Peyer's patch (tissue), 4 donors: Measurements from ENCODE around the gene TGFBI. TPM values are rescaled to one million over a fixed set of nuclear protein-coding genes. Genes with fewer than 3 reads are reported as not detected.

ENCODE experiments used
- DNase-seq, 3 donors: peaks; one replicate each; pipeline ENCODE4 v3.0.0-alpha.2; 2017 to 2019
- H3K27ac ChIP-seq, 4 donors: fragments of 200-600 bp; sonication (generic); one replicate each; pipeline ENCODE4 v1.5.1; 2016 to 2019
- H3K27me3 ChIP-seq, 2 donors: fragments of 200-600 bp; sonication (generic); one replicate each; pipeline ENCODE4 v1.5.1; 2019
- H3K36me3 ChIP-seq, 3 donors: fragments of 200-600 bp; sonication (generic); one replicate each; pipeline ENCODE4 v1.5.1; 2016 to 2019
- H3K4me1 ChIP-seq, 4 donors: fragments of 200-600 bp; sonication (generic); one replicate each; pipeline ENCODE4 v1.5.1; 2016 to 2019
- H3K4me3 ChIP-seq, 4 donors: fragments of 200-600 bp; sonication (generic); 1 replicate in 3 of 4; 2 replicates in 1 of 4; pipeline ENCODE4 v1.5.1; 2016 to 2019; ENCODE audit warnings: mild to moderate bottlenecking in 1 of 4
- H3K9me3 ChIP-seq, 4 donors: fragments of 200-600 bp; sonication (generic); one replicate each; pipeline ENCODE4 v1.5.1; 2016 to 2019; ENCODE audit warnings: mild to moderate bottlenecking in 1 of 4
- CTCF ChIP-seq, 6 experiments: fragments of 450-650 bp in 4 of 6; fragments of 200-600 bp in 2 of 6; sonication (generic) in 1 of 6; IDR thresholded peaks; one replicate each; pipeline ENCODE4 v1.5.1; 2017 to 2019; ENCODE audit warnings: antibody characterized with exemption in 6 of 6, mild to moderate bottlenecking in 3 of 6, moderate library complexity in 1 of 6
- POLR2A ChIP-seq, 2 donors: fragments of 450-650 bp; IDR thresholded peaks; one replicate each; pipeline ENCODE4 v1.5.1; 2017; ENCODE audit warnings: antibody characterized with exemption in 2 of 2, mild to moderate bottlenecking in 2 of 2, moderate library complexity in 2 of 2
- total RNA-seq, 4 donors: library from RNA; depleted of rRNA; stranded (reverse); fragments of >200 nt; gene quantifications; one replicate each; pipeline ENCODE4 v1.1.0, GENCODE V29; 2016

The TGFBI gene
- total RNA-seq, 4 donors from 2014 or later, result 17.5 to 56.9 (median 26.3) TPM

DNA sequence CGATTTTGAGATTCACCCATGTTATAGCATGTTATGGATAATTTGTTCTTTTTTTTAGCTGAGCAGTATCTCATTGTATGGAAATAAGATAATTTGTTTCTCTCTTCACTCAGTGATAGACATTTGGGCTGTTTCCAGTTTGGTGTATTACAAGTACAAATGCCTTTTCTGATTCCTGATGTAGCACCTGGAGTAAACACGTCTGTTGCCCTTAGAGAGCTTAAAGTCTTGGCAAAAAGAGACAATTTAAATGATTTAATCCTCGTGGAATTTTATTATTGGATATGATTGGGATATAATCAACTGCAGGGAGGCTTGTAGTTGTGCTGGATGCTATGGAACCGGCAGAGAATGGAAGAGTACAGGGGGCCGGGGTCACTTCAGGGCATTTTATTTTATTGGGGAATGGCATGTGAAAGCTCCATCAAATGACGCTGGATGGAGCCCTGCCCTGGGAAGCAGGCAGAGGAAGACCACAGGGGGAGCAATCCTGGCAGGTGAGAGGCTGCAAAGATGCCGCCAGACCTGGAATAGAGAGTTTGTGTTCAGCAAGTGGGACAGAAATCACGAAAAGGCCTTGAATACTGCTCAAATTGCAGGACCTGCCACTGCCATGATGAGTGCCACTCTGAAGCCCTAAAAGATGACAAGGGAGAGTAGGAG, 31.0 kb upstream of the TGFBI start:
- no peak for DNase-seq
- Histone ChIP-seq H3K27me3 (no peaks in the 10 kb centered on the region), H3K36me3 (no peaks in the 10 kb centered on the region), H3K27ac (no peak overlapping the region), H3K4me1 (no peaks in the 10 kb centered on the region), H3K9me3 (no peaks in the 10 kb centered on the region), H3K4me3 (no peak overlapping the region)
- TF ChIP-seq CTCF (IDR thresholded peaks at IDR 0.05) (no peak), POLR2A (IDR thresholded peaks at IDR 0.05) (no peak)

- H3K4me1 ChIP-seq, result no peaks in the 10 kb centered on the region
- no peaks in the 10 kb centered on the region for H3K27me3 ChIP-seq
- no peaks in the 10 kb centered on the region for H3K36me3 ChIP-seq
- DNase-seq, result no peak
- no peak overlapping the region for H3K4me3 ChIP-seq
- TF ChIP-seq POLR2A (IDR thresholded peaks at IDR 0.05), result no peak
- TF ChIP-seq CTCF (IDR thresholded peaks at IDR 0.05), result no peak
- peak overlapping the region in 1 of 4 donors; percentile 12 for H3K27ac ChIP-seq
- no peaks in the 10 kb centered on the region for H3K9me3 ChIP-seq
Observed at GRCh38 chr5:135998889-135999288, 29.9 kb upstream of the TGFBI start.

DNA sequence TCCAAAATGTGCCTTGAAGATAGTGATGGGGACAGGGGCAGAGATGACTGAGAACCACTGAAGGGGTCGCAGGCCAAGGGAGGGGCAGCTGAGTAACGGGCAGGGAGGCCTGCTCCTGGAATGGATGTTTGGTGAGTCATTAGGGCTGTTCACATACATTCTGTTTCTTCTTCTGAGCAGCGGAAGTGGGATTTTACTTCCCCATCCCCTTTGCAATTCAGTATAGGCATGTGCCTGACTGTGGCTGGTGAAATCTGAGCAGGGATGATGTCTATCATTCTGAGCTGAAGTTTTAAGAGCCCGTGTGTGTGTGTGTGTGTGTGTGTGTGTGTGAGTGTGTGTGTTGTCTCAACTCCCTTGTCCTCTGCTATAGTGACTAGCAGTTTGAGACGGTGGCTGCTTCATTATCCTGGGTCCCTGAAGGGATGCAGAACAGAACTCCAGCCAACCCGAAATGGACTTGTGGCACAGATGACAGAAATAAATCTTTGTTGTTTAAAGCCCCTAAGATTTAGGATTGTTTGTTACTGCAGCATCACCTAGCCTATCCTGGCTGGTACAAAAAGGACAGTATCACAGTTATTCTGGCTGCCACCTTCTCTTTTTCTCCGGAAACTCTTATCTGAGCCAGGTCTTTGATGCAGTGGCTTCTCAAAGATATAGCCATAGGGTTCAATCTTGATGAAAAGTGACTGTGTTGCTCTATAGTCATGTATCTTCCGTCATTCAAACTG, 29.2 kb upstream of the TGFBI start:
- Histone ChIP-seq H3K36me3 (no peaks in the 10 kb centered on the region), H3K4me3 (no peak overlapping the region), H3K27me3 (no peaks in the 10 kb centered on the region), H3K4me1 (no peaks in the 10 kb centered on the region), H3K9me3 (no peaks in the 10 kb centered on the region), H3K27ac (peak overlapping the region in 1 of 4 donors; percentile 12)
- no peak for DNase-seq
- TF ChIP-seq POLR2A (IDR thresholded peaks at IDR 0.05) (no peak), CTCF (IDR thresholded peaks at IDR 0.05) (no peak)

DNA sequence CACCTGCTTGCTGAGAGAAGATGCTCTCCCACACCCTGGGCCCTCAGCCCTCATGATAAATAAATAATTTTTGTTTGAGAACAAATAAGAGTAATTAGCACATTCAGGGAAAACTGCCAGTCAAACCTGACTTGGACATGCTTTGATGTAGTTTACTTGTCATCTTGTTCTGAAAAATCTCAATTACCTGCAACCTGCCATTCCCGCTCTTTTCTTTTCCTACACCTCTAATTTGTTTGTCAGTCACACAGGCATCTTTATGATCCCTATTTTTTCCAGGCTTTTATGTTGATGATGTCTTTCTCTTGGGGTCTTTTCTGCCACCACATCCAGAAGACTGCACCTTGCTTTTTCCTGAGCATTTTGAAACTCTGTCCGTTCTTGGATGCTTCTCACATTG, 28.6 kb upstream of the TGFBI start:
- TF ChIP-seq POLR2A (IDR thresholded peaks at IDR 0.05) (no peak), CTCF (IDR thresholded peaks at IDR 0.05) (no peak)
- Histone ChIP-seq H3K36me3 (no peaks in the 10 kb centered on the region), H3K27me3 (no peaks in the 10 kb centered on the region), H3K27ac (no peak overlapping the region), H3K4me1 (no peaks in the 10 kb centered on the region), H3K4me3 (no peak overlapping the region), H3K9me3 (no peaks in the 10 kb centered on the region)
- DNase-seq, result no peak

DNA sequence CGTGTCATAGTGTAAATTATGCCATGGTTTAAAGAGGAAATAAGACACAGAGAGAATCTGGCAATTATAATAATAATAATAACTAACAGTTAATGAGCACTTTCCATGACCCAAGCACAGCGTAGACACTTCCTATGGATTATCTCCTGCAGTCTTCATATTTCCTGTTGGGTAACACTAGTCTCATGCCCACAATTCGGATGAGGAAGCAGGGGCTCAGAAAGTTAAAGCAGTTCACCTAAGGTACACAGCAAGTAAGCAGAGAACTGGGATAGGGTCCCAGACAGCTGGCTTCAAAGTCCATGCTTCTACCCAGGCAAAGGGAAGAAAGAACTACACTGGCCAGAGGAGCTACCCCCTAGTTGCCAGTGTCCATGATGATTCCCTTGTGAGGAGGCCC, 27.9 kb upstream of the TGFBI start:
- Histone ChIP-seq H3K4me1 (no peaks in the 10 kb centered on the region), H3K27ac (no peak overlapping the region), H3K4me3 (no peak overlapping the region), H3K36me3 (no peaks in the 10 kb centered on the region), H3K27me3 (no peaks in the 10 kb centered on the region), H3K9me3 (no peaks in the 10 kb centered on the region)
- no peak for TF ChIP-seq POLR2A (IDR thresholded peaks at IDR 0.05)
- TF ChIP-seq CTCF (IDR thresholded peaks at IDR 0.05), result no peak
- no peak for DNase-seq
